HTERT RPE-1 (cell line): ENCODE data around the gene POU2F1.

Experiments used
- in situ Hi-C: fragments of 300-500 bp; cut with MboI; formaldehyde crosslinking; loops from 4 replicates; pipeline ENCODE4 v1.14.3; 2020; ENCODE audit warnings: low sequenced_read_pairs

Gene POU2F1

GRCh38 chr1:167438171-167439138 lies 217.8 kb downstream of the POU2F1 start:
- in situ Hi-C loops = no loop called here

GRCh38 chr1:167439301-167439988 lies 218.8 kb downstream of the POU2F1 start:
- in situ Hi-C loops = no loop called here

DNA sequence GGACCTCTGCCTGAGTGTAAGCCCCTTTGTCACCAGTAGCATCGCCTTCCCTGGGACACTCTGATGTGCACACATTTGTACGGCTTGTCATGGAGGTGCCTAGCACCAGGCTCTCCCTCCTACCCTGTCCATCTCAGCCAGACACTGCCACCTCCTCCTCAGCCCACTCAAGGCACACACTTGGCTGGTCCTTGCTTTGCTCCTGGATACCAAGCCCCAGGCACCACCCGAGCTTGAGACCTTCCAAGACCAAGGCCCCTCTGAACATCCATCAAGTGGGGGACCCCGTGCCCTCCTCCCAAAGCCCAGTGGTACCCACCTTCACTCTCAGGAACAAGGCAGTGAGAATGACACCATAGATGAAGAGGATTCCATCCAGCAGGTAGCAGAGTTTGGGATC lies 219.7 kb downstream of the POU2F1 start:
- in situ Hi-C loops = no loop called here

GRCh38 chr1:167440776-167441175 lies 220.1 kb downstream of the POU2F1 start:
- in situ Hi-C loops = no loop called here

DNA sequence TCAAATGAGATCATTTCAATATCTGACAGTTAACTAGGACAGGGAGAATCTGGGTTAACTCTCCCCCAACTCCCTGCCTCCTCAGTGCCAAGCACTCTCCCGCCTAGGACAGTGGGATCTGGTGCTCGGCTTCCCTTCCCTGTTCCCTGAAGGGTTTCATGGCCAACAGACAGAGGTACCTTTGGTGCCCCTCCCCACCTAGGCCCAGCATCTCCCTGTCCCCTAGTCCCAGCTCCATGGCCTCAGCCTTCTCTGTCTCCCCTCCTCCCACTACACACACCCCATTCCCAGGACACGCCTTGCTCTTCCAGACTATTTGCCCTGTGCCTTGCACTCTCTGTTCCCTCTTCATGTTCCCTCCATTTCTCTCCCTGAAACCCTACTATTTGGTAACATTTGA lies 220.5 kb downstream of the POU2F1 start:
- in situ Hi-C loops = no loop called here

GRCh38 chr1:167442142-167442848 lies 221.6 kb downstream of the POU2F1 start:
- in situ Hi-C loops = no loop called here

DNA sequence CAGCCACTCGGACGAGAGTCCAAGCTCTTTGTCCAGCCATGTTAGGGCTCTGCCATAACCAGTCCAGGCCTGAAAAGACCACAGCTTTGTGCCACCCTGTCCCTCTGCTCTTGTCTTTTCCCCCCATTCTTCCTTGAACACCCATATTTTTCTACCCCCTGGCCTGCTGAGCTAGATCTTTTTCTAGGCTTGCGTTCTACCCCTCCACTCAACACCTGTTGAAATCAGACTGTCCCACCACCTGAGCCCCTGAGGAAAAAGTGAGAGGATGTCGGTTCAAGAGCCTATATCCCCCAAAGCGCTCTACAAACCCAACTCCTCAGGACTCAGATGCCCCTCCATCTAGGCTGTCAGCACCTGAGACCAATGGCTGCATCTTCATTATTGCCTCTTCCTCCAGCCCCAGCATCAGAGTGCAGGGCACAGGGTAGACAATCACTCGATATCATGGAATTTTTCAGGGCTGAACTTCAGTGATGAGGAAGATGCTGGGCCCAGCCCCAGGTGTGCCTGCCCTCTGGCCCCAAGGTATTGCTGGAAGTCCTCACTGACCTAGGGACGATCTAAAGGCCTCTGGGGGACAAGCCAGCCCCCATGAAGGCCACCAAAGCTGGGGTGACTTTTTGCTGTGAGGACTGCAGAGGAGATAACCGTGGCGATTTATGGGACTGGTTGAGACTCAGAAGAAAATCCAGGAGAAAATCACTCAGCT lies 222.3 kb downstream of the POU2F1 start:
- in situ Hi-C loops = no loop called here

- in situ Hi-C loops = no loop called here
Measured at GRCh38 chr1:167443757-167444156, 223.1 kb downstream of the POU2F1 start.

DNA sequence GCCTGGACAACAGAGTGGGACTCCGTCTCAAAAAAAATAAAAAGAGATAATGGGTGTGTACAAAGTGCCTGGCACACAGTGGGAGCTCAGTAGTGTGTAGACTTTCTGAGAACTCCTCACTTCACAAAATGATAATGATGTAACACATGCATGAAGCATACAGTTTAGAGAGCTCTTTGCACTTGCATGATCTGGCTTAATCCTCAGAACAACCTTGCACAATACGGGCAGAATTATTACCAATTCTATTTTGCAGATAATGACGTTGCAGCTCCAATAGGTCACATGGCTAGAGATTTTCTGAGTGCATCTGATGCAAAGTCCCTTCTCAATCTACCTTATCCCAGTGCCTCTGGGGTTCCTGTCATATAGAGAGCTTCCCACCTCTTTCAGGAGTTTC lies 226.3 kb downstream of the POU2F1 start:
- in situ Hi-C loops = no loop called here

DNA sequence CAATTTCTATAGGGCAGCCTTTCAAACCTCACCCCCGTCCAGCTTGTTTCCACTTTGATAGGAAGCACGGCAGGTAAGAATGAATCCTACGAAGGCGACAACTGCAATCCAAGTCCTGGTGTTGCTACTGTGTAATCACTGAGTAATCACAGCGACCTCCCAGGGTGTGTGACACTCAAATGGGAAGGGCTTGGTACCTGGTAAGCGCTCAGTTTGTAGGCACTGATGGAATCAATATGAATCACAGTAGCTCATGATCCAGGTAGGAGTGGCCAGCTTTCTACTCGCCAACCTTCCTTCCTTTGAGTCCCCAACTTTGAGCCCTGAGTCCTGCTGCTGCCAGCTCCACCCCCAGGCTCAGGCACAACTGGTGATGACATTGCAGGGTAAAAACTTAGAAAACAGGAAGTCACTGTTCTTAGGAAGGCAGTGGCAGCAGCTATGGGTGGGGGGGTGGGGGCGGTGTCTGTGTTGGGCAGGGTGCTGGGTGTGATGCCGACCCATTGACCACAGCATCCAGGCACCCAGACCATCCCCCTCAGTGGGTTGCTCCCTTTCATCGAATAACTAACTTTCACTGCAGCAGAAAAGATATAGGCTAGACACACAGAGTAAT lies 226.9 kb downstream of the POU2F1 start:
- in situ Hi-C loops = no loop called here

GRCh38 chr1:167450843-167451242 lies 230.2 kb downstream of the POU2F1 start:
- in situ Hi-C loops = no loop called here

DNA sequence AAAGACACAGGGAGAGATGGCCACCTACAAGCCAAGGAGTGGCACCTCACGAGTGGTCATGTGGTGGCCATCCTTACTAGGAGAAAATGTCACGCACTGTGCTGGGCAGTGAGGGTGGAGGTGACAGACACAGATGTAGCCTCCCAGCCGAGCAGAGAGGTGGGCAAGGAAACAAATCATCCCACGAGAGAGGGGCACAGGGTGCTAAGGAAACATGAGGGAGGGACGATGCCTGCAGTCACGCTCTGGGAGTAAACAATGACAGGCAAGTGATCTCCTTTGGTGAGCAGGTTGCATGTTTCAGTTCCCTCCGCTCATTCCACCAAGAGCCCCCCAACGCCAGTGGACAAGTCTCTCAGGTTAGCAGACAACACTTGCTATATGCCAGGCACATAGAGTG lies 231.8 kb downstream of the POU2F1 start:
- in situ Hi-C loops = no loop called here

- in situ Hi-C loops = no loop called here
Measured at GRCh38 chr1:167453123-167453522, 232.4 kb downstream of the POU2F1 start.

- in situ Hi-C loops = no loop called here
Measured at GRCh38 chr1:167454304-167454893, 233.7 kb downstream of the POU2F1 start.

GRCh38 chr1:167454894-167455785 lies 234.5 kb downstream of the POU2F1 start:
- in situ Hi-C loops = no loop called here

DNA sequence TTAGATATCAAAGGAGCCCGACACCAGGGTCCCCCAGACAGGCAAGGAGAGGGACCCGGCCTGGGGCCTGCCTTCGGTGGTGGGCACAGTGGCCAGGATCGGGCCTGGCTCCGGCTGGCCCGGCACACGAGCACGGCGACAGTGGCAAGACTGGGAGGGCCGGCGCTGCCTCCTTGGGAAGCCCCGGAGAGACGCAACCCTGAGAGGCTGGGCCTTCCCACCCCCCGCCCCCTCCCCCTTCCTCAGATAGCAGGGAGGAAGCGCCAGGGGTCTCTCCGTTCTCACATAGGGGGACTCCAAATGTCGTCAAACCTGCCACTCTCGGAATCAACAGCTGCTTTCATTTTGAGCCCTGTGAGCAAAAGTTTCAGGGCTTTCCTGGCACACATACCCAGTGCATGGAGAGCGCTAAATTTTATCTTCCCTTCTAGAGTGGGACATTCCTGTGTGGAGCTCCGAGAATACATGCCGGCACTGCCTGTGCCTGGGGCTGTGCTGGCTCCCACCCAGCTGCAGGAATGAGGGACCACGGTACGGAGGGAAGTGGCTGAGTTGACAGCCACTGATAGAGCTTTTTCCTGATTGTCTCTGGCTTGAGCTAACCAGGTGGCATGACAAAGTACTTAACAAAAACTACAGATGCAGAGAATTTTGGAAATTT lies 235.2 kb downstream of the POU2F1 start:
- in situ Hi-C loops = no loop called here

DNA sequence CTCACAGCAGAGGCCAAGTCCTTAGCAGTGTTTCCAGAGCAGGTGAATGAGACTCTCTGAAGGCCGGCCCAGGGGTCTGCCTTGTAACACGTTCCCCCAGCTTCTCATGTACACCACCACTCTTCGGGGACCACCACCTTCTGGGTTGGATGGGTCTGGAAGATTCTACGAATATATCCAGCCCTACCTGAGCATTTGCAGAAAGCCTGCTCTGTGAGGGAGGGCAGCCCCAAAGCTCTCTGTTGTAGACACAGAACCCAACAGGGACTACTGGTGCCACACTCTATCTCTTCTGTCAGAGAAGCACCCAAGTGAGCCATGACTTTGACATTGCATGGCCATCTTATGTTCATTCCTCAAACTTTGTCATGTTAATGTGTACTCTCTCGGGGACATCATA lies 235.8 kb downstream of the POU2F1 start:
- in situ Hi-C loops = no loop called here

- in situ Hi-C loops = no loop called here
Measured at GRCh38 chr1:167456926-167457325, 236.2 kb downstream of the POU2F1 start.
